Neutrophil (primary cell): Measurements from ENCODE around the gene CACNA1C.

Experiments used
- H3K27ac ChIP-seq: fragments of 200-600 bp; sonication (generic); 2 replicates; pipeline ENCODE4 v1.5.1; 2016; ENCODE audit warnings: mild to moderate bottlenecking, moderate library complexity
- H3K27me3 ChIP-seq: fragments of 200-600 bp; sonication (generic); 2 replicates; pipeline ENCODE4 v1.6.0; 2016; ENCODE audit warnings: mild to moderate bottlenecking
- H3K36me3 ChIP-seq: fragments of 200-600 bp; sonication (generic); 2 replicates; pipeline ENCODE4 v1.5.1; 2017
- H3K4me1 ChIP-seq, 2 experiments: fragments of 200-600 bp in 1 of 2; sonication (generic) in 1 of 2; 1 replicate in 1 of 2; 2 replicates in 1 of 2; pipeline versions ENCODE4 v1.5.1 to v1.6.1; 2013 to 2016; ENCODE audit warnings: low read depth in 1 of 2, low read length in 1 of 2, mild to moderate bottlenecking in 1 of 2, moderate library complexity in 1 of 2; ENCODE audit not compliant: control insufficient read depth in 1 of 2, insufficient read depth in 1 of 2
- H3K4me3 ChIP-seq, 2 experiments: fragments of 200-600 bp in 1 of 2; sonication (generic) in 1 of 2; 1 replicate in 1 of 2; 2 replicates in 1 of 2; pipeline ENCODE4 v1.5.1; 2013 to 2016; ENCODE audit warnings: low read depth in 1 of 2, low read length in 1 of 2, mild to moderate bottlenecking in 1 of 2, moderate library complexity in 1 of 2
- H3K9me3 ChIP-seq: fragments of 200-600 bp; sonication (generic); 2 replicates; pipeline ENCODE4 v1.5.1; 2016
- TF ChIP-seq, protein P1 (sequence below): fragments of 200-600 bp; sonication (generic); IDR thresholded peaks from 2 replicates; pipeline ENCODE4 v1.5.1; 2016; ENCODE audit warnings: antibody characterized with exemption

The CACNA1C gene

DNA sequence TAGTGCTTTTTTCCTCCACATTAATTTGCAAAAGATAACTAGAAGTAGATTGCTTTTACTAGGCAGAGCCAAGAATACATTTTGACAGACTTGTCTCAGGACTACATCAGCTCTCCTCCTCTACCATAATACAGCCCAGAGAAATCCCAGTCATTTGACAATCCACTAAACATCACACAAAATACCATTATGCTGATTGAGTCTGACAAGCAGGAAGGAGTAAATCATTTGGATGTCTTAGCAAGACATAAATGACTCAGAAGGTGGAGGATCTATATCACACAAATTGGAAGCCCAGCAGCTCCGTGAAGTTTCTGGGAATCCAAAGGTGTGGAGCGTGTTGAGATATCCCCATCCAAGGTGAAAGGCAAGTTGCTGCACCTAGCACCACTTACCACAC, 666.6 kb downstream of the CACNA1C start:
- Histone ChIP-seq H3K9me3 (no peaks in the 10 kb centered on the region), H3K4me3 (no peak overlapping the region), H3K27ac (no peak overlapping the region), H3K4me1 (no peaks in the 10 kb centered on the region), H3K27me3 (no peaks in the 10 kb centered on the region), H3K36me3 (no peaks in the 10 kb centered on the region)
- TF ChIP-seq, protein P1, sequence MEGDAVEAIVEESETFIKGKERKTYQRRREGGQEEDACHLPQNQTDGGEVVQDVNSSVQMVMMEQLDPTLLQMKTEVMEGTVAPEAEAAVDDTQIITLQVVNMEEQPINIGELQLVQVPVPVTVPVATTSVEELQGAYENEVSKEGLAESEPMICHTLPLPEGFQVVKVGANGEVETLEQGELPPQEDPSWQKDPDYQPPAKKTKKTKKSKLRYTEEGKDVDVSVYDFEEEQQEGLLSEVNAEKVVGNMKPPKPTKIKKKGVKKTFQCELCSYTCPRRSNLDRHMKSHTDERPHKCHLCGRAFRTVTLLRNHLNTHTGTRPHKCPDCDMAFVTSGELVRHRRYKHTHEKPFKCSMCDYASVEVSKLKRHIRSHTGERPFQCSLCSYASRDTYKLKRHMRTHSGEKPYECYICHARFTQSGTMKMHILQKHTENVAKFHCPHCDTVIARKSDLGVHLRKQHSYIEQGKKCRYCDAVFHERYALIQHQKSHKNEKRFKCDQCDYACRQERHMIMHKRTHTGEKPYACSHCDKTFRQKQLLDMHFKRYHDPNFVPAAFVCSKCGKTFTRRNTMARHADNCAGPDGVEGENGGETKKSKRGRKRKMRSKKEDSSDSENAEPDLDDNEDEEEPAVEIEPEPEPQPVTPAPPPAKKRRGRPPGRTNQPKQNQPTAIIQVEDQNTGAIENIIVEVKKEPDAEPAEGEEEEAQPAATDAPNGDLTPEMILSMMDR: no peak

DNA sequence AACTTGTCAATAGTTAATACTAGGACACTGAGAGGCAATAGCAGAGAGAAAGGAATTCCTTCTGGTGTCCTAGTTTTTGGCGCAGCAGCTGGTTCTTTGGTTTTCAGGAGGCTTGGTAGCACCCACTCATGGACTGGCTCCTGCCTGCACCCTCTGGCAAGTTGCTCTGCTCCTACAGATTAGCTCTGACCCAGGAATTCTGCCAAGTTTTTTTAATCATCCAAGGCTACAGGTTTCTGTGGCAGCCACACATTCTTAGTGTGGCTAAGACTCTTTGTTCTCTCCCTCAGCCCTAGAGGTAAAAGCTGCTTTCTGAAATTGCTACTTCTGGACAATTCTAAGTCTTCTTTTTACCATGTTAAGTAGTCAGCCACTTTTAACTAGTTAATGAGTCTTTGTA, 670.0 kb downstream of the CACNA1C start:
- Histone ChIP-seq H3K27ac (no peak overlapping the region), H3K27me3 (no peaks in the 10 kb centered on the region), H3K4me1 (no peaks in the 10 kb centered on the region)

DNA sequence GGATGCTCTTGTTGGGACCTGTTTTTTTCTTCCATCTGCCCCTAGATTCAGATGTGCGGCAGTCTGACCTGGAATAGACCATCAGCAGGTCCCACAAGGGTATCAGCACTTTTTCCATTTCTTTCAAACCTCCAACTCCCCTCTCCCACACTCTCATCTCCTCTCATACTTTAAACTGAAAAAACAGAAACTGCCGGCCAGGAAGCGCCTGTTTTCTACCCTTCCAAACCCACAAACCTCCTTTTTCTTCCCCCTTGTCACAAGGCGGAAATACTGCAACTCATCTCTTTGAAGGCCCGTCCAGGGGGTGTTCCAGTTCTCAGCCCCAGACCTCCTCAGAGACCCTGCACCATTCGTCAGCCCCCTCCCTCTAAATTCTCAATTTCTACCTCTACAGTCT, 679.5 kb downstream of the CACNA1C start:
- Histone ChIP-seq H3K4me1 (peaks cover 3 to 14% of the 10 kb centered on the region in 2 experiments), H3K27ac (no peak overlapping the region), H3K4me3 (no peak overlapping the region), H3K9me3 (no peaks in the 10 kb centered on the region), H3K36me3 (no peaks in the 10 kb centered on the region), H3K27me3 (no peaks in the 10 kb centered on the region)
- TF ChIP-seq, protein P1: no peak

More for the DNA sequence above, 670.0 kb downstream of the CACNA1C start:
- no peaks in the 10 kb centered on the region for H3K36me3 ChIP-seq
- H3K4me3 ChIP-seq: no peak overlapping the region
- TF ChIP-seq, protein P1: no peak
- no peaks in the 10 kb centered on the region for H3K9me3 ChIP-seq

DNA sequence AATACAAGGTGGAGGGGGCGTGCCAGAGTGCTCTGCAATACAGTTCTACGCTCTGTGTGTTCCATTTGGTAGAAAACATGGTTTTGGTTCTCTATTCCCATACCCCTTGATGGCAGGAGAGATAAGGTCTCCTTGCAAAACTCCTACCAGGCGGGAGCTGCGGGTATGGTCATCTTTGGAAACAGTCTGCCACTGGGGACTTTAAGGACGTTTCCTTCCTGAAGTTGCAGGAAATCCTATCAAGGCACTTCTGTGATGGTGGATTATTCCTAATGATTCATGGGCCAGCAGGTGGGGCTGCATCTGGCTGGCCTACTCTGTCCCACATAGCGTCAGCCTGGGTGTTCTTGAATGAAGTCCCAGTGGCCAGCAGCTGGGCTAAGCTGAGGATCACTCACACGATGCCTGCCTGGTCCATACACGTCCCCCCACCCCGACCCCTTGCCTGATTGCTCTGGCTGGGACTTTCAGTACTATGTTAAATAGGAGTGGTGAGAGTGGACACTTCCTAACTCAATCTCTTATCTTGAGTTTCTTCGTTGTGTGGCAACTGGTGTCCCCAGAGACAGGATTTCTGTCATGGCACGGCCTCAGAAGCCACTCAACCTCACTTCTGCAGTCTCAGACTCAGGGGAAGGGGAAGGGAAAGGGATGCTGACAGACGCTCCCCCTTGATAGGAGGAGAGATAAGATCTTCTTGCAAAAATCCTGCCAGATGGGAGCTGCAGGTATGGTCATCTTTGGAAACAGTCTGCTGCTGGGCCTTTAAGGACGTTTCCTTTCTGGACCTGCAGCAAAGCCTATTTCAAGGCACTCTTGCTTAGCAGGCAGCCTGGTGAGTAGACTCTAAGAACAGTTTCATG, 680.9 kb downstream of the CACNA1C start:
- Histone ChIP-seq H3K9me3 (no peaks in the 10 kb centered on the region), H3K36me3 (no peaks in the 10 kb centered on the region), H3K4me1 (peaks cover 3 to 14% of the 10 kb centered on the region in 2 experiments), H3K4me3 (no peak overlapping the region), H3K27me3 (no peaks in the 10 kb centered on the region), H3K27ac (no peak overlapping the region)
- TF ChIP-seq, protein P1: no peak

DNA sequence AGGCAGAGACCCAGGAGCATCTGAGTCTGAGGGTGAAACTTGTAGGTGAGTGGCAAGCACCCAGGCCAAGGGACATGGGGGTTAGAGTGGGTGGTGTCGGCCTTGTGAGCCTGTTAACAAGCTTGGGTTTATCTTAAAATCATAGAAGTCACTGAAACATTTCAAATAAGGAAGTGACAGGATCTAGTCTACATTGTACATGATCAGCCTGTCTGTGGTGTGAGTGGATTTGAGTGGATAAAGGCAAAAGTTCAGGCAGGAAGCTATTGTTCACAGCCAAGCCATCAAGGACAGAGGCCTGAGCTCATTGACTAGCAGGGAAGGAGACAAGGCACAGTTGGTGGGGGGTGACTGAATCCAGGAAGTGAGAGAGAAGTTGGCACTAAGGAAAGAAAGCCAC, 682.6 kb downstream of the CACNA1C start:
- H3K4me1 ChIP-seq: peaks cover 3 to 14% of the 10 kb centered on the region in 2 experiments
- TF ChIP-seq, protein P1: no peak
- H3K27me3 ChIP-seq: no peaks in the 10 kb centered on the region
- no peaks in the 10 kb centered on the region for H3K36me3 ChIP-seq
- H3K4me3 ChIP-seq: no peak overlapping the region
- H3K9me3 ChIP-seq: no peaks in the 10 kb centered on the region
- no peak overlapping the region for H3K27ac ChIP-seq
